Body of pancreas (tissue), 4 donors: Measurements from ENCODE around the gene DLGAP1.

Source experiments
- CTCF ChIP-seq, 7 experiments: fragments of 450-650 bp in 4 of 7; fragments of 200-600 bp in 3 of 7; sonication (generic) in 3 of 7; IDR thresholded peaks; one replicate each; pipeline ENCODE4 v1.5.1; 2016 to 2019; ENCODE audit warnings: antibody characterized with exemption in 7 of 7
- POLR2A ChIP-seq, 3 donors: fragments of 450-650 bp; IDR thresholded peaks; one replicate each; pipeline ENCODE4 v1.6.1; 2016; ENCODE audit warnings: antibody characterized with exemption in 3 of 3, mild to moderate bottlenecking in 2 of 3

- TF ChIP-seq CTCF (IDR thresholded peaks at IDR 0.05): no peak
- TF ChIP-seq POLR2A (IDR thresholded peaks at IDR 0.05): no peak
These were observed 785.7 kb downstream of the DLGAP1 start for GRCh38 chr18:3669376-3669775.
